NCI-H1105 (cell line): Measurements from ENCODE around the gene SNCA.

Source experiments
- DNase-seq: peaks from one replicate; lab custom pipeline; 2025; lab: John Stamatoyannopoulos, UW

The SNCA gene

DNA sequence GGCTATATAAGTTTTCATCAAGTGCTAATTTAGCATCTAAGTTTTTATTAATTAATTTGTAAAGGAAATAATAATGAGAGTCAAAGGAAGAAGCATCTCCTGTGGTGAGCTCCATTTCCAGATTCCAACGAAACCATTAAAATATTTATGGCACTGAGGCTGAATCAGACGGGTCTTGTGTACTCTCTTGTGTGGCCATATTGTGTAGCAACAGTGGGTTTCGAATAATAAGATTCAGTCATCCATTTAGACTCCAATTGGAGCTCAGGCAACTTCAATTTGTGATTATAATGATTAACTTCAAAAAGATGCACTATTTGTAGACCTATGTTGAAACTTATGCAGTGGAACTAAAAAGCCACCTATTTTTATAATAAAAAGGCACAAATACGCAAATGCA is 82.4 kb downstream of the SNCA start:
- DNase-seq: no peak

DNA sequence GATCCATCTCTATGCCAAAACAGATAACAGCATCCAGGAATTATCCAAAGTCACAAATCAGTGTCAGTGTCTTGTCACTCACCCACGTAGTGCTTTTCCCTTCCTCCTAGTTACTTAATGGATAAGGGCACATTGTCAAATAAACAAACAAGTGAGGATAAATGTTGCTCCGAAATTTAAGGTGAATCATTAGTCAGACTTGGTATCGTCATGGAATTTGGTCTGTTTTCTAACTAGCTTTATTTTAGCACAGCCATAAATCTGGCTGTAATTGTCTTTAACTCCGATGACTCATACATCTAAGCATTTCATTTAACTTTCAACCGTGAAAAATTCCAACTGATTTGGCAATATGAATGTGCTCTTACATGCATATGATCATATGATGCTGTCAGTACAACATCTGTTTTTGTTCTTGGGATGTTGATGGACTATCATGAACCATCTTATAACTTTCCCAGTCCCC is 83.3 kb downstream of the SNCA start:
- no peak for DNase-seq

DNA sequence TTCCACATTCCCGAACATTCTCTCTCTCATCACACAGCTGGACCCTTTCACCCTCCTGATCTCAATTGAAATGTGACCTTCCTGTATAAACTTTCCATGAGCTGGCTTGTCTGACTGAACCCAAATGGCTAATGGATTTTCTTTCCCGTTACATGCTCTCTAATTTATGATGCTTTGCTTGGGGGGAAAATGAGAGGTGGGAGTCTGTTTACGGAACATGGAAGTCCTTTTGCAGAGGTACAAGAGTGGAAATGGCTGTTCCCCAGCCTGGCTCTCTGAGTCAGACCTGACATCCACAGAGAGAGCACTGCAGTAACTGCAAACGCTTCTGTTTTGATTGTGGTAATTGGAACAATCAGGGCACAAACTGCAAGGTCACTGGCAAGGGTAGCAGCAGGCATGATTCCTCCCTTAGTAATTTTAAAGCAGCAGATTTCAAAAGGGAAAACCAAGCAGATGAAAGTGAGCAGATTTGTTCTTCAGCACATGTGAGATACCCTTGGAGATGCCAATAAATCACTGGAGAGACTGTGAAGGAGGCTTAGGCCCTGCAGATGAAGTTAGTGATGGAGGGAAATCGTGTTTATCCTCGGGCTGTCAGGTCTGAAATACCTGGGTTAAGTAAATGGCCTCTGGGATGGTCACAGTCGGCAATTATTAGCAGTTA is 83.9 kb downstream of the SNCA start:
- DNase-seq: no peak

DNA sequence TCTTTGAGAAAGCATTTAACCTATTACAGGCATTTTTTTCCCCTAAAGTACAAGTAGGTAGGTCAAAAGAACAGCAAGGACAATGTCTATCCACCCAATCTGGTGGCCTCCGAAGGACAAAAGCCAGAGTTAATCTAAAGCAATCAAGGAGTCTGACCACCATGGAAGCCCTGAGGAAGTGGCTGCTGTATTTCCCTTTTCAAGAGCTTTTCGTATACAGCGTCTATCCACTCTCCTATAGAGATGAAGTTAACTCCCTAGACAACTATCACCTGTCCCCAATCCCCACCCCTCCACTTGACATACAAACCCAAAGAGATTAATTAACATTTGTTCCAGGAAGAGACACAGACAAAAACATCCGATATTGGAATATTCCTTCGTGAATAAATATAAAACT is 85.5 kb downstream of the SNCA start:
- DNase-seq: no peak

DNA sequence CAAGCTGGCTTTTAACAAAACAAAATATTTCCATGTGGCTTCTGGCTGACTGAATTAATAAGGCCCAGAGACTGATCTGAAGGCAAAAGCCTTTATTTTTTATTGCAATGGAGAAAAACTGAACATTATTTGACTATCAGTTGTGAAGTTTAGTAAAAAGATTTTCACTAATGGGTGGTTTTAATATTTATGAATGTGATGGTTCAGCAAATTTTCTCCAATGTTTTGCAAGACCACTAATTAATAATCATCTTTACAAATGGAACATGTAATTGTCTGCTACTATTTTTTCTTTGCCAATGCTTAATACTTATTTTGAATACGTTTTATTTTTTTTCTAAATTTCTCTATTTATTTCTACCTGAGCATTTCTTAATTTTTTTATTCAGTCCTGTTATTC is 90.6 kb downstream of the SNCA start:
- DNase-seq: no peak

DNA sequence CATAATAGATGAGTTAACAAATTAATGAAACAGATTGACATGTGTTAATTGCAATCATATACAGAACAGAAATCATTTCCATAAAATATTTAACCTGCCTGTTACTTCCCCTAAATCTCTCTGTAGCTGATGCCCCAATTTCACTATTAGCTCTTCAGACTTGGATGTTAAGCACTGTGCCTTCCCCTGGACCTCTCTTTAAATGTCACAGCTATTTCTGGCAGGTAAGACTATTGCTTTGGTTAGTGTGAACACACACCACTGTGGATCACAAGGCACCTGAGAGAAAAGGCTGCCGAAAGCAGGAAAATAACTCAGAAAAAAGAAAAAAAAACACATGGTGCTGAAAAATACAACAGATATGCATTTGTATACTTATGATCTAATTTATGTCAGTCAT is 91.3 kb downstream of the SNCA start:
- DNase-seq: no peak

DNA sequence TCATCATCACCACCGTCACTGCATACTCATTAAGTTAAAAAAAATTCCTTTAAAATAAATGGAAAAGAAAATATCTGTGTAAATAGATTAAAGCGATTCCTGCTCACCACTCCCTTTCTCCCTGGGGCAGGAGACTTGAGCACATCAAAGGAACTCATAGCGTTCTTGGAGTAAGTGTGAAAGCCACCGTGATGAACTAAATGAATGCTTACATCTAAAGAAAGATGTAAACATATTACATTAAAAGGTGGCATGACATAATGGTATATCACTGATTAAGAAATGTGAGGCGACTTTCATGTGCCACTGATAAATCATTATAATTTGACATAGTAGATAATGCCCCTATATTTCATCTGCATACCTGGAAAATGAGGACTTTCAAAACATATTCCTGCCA is 92.0 kb downstream of the SNCA start:
- DNase-seq: no peak

DNA sequence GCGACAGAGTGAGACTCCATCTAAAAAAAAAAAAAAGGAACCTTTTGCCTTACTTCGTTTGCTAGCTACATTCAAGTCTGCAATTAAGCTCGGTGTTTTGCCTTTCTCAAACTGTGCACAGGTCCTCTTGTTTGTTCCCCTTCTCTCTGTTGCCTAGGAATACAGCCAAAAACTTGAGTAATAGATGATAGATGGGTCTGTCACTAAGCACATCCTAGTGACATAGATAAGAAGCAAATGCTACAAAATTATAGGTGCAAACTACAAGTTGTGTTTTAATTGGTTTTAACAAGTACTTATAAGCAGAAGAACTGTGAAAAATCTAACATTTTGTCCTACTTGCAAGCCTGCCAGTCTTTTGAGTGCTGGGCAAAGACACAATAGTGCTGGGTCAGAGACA is 95.2 kb downstream of the SNCA start:
- DNase-seq: no peak

DNA sequence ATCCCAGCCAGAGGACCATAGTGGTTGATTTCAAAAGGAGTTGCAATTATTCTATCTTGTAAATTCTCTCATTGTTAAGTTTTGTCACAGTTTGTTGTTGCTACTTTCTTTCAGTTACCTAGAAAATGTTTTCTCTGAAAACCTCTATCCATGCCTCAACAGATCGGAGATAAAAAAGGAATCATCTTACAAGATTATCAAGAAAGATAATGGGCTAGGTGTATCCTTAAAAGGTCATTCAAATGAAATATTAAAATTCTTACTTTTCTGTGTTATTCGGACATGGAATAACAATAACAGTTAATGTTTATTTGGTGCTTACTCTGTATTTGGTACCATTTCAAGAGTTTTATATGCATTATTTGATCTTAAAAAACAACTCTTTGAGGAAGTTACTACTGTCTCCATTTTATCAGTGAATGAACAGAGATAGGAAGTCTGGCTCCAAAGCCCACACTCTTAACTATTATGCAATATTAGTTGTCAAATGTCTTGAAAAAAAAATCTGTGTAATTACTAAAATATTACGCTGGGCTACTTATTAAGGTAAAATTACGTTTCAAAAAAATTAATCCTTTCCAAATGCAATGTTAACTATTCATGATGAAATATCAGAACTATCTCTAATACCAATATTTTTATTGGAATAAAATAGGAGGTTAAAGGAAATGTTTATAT is 97.5 kb downstream of the SNCA start:
- DNase-seq: no peak

DNA sequence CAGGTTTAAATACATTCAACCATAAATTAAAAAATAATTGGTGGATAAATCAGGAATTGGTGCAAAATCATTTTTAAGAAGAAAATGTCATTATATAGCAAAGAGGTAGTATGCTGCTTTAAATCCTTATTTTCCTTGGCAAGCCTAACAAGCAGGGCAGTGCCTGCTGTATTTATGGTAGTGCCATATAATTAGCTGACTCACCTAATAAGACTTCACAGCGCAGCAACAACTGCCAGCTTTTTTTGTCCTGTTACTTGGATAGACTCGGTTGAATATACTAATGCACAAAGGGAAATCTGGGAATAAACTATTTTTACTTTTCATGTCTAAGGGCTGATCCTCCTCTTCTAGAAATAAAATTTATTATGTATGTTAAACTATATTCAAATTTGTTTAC is 99.1 kb downstream of the SNCA start:
- DNase-seq: no peak

DNA sequence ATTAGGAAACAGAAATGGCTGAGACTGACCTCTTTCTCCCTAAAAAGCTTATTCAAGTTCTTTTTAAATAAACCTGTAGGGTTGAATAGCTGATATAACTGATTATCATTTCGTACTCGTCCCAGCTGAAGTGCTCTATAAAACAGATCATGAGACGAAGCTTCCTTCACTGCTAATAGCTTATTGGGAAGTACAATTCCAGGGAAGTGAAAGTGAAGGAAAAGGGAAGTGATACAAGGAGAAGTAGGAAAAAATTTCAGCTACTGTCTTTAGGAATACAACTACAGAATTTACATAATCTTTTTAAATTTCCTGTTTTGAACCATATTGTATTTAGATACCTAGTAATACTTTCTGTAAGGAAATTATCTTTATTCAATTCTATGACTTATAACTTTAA is 103.0 kb downstream of the SNCA start:
- no peak for DNase-seq

DNA sequence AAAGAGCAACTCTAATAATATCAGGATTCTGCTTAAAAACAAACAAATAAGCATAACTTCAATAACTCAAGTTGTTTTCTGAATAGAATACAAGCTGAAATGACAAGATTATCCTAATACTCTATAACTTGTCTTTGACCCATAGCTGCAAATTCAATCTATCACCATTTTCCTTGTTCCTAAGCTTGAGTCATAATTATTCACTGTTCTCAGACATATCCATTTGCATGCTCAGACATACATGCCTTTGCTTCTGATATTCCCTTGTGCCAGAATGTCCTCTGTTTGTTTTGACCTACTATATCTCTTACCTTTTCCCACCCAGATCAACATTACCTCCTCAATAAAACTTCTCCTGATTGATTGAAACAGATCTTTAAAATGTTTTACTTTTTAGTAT is 109.7 kb downstream of the SNCA start:
- no peak for DNase-seq

DNA sequence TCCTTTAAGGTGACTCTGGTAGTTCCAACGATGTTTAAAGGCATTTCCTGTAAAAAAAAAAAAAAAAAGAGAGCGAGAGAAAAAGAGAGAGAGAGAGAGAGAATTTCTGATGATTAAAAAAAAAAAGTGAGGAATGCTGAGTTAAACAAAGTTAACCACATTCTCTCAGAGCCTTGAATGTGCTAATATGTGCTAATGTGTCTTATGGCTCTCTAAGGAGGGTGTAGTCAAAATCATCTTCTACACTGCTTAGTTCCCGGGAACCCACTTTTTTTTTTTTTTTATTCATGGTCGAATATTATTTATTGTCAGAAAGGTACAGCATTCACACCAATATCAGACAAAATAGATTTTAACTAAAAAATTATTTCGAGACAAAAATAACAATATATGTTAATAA is 111.7 kb downstream of the SNCA start:
- no peak for DNase-seq

DNA sequence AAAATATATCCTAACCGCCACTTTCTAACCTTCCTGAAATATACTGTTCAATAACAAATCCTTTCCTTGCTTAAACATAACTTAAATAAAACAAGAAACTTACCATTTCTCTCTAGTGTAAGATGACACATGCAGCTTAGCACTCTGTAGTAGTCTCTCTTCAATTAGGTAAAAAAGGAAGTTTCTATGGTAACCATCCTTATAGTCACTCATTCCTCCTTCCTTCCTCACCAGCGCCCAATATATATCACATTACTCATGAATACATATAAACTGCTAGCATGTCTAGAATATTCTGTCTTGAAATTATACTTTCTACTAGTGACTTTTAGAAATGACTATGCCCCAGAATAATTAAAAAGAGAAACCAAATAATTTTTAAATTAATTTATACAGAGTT is 112.2 kb downstream of the SNCA start:
- no peak for DNase-seq

DNA sequence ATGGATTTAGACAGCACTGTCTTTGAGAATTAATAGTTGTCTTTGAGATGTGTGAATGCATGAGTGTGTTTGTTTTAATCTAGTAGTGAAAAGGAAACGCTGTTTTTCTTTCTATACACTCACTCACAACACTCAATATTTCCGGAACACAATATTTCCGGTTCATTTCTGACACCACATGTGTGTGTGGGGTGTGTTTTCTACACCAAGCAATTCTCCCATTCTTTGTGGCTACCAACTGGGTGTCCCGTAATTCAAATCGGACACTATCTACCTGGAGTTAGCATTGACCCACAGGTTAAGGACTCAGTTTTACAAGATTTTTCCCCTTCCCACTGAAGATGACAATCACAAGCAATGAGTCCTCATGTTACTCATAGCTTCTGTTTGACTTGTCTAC is 113.9 kb downstream of the SNCA start:
- no peak for DNase-seq

DNA sequence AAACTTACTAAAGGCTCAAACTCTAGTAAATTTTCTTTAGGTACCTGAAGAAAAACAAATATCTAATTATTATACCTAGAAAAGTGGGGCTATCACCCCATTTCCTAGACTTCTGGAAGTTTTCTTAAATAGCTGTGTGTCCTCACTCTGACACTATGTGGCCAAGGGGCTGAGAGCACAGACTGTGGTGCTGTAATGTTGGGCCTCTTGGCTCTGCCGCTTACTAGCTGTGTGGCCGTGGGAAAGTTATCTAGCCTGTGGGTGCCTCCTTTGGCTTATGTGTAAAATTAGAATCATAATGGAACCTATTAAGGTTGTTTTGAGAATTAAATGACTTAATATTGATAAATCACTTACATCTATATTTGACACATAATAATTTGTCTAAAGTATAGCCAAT is 114.4 kb downstream of the SNCA start:
- DNase-seq: no peak

DNA sequence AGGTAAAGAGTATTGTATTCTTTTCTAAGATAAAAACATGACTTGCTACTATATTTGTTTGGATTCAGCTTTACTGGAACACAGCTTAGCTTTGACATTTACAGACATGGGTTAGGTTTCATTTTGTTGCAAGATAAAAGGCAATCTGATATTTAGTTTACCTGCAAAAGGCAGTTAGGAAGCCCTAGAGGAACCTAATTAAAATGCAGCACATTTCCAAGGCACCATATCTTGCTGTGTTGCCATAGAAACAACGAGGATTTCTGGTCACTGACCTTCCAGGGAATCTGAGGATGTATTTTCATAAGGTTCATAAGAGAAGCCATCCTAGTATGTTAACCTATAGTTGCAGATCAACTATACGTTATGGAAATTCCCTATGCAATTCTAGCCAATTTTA is 116.0 kb downstream of the SNCA start:
- no peak for DNase-seq

DNA sequence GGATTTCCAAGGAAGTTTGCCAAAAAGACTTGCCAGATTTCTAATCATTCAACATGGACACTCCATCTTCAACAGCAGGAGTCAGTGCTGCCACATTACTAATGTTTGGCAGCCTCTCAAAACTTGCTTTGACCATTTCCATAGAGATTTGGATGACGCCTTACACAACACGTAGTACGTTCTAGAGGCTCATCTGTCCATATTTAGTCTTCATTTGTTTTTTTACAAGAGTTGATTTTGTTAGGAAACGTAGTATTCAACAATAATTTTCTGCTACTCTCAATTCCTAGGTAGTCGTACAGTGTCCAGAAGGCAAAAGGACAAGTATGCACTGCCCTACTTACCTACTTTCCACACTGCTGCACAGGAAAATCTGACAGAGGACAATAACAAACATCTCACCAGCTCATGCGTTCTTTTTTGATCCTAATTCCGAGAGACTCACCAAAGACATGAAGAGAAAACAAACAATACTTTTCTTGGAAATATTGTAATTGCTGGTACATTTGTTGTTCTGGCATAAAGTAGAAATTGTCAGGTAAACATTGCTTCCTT is 117.3 kb downstream of the SNCA start:
- DNase-seq: no peak

DNA sequence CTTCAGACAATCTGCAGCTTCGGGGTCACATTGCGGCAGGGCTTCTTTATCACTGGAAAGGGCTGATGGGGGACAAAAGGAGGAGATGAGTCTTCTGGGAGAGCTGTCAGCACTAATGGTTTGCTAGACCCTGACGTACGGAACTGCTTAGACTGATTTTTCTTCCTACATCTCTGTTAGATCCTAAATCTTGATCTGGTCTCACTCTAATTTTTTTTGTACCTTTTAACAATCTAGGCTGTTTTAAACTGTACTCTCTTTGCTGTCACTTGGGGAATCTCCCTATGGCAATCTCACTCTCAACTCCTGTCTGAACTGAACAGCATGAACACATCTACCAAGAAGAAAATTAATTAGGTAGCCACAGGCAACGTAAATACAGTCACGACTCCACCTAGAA is 120.1 kb downstream of the SNCA start:
- DNase-seq: no peak

DNA sequence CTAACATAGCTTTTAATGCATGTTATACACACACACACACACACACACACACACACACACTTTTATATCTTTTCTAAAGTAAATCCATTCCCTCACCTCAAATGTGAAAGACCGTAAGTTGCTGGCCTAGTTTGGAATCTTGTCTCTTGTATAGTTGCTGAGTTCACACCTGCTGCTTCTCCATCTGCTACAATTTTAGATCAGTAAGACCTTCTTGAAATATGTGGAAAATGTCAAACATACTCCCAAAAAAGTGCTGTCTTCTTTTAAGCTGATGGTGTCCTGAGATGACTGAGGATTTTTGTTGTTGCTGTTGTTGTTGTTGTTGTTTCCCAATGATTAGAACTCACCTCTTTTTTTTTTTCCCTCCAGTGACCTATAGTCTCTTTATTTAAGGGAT is 121.3 kb downstream of the SNCA start:
- no peak for DNase-seq

DNA sequence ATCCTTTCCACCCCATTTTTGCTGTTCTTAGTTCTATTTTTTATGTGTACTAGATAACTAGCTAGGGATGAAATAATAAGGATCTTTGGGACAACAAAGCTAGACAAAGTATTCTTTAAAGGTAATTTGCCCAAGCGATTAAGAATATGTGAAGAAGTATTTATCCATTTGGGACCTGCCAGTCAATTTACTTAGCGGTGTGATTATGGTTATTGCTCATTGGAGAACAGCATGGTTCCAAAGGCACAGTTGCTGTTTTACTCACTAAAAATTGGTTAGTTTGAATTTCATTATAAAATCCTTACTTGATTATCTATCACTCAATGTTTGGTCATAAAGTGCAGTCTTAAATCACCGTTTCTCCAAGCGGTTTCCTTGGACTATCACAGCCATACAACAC is 124.1 kb downstream of the SNCA start:
- no peak for DNase-seq

DNA sequence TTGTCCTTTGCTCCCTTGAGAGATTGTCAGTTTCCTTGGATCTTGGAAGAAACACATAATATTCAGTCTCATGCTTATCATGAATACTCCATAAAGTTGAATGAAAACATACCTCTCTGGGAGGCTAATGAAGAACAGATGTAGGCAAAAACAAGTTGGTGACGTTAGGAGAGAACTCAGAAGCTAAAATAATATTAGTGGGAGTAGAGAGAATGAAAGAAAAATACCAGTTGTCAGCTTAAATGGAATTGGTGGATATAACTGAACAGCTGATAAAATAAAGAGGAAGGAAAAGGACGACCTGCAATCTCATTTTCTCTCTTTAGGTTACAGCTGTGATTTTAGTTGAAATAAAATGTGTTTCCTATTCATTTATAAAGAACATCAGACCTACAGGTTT is 124.8 kb downstream of the SNCA start:
- no peak for DNase-seq

DNA sequence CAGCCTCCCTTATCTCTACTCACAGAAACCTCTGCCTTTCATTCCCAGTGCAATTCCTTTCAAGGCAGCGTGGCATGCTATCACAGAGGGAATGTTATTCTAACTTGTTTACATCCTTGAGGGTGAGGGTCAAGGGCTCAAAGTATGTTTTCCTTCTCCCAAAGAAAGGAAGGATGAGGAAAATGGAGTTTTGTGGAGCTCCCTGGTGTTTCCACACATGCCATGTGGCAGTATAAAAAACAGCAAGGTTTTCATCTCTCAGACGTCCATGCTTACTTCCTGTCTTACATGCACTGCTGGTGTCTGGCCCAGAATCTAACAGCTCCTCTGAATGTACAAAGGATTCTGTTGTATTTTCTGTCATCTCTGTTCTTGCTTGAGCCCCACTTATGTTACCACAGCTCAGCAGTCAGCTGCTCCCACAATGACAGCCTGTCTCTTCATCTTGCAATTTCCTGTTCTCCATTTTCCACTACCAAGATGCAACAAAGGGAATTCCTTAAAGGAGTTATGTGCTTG is 128.0 kb downstream of the SNCA start:
- no peak for DNase-seq

DNA sequence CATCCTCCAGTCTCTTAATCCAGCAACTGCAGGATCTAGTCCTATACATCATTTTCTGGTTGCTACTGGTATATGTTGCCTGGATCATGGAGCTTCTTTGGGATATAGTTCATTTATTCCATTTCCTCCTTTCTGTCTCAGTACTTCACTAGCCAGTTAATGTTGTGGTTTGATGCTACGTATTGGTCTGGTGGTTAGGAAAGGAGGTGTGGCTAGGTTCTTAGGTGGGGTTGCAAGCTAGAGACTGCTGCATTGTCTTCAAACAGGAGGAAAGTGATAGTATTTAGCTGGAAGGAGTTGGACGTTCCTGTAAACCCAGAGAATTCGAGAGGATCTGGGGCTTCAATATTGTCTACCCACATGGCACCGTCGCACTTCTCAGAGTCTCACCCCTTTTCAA is 129.5 kb downstream of the SNCA start:
- no peak for DNase-seq
